K562 (cell line): ENCODE data around the gene ZNF618.

Experiments
- CTCF ChIP-seq, 3 experiments: IDR thresholded peaks in 2 of 3; conservative IDR thresholded peaks in 1 of 3; 2 replicates each; pipeline ENCODE4 v1.5.1; 2011 to 2012; ENCODE audit warnings: low read length in 3 of 3, mild to moderate bottlenecking in 3 of 3, control low read depth in 2 of 3, improper control_type of control experiment in 1 of 3, inconsistent platforms in 1 of 3, low read depth in 1 of 3, mixed read lengths in 1 of 3, moderate library complexity in 1 of 3; ENCODE audit not compliant: insufficient read depth in 2 of 3
- HOMEZ ChIP-seq: fragments of 250-450 bp; sonication (Bioruptor Pico); IDR thresholded peaks from 2 replicates; pipeline ENCODE4 v1.4.0; 2020; ENCODE audit warnings: mild to moderate bottlenecking, moderate library complexity
- KLF16 ChIP-seq: IDR thresholded peaks from 2 replicates; pipeline ENCODE4 v1.6.1; 2016; ENCODE audit warnings: antibody characterized with exemption

GRCh38 chr9:114035221-114035844 is 159.2 kb downstream of the ZNF618 start:
- TF ChIP-seq KLF16 (no peak), CTCF (IDR thresholded peaks at IDR 0.05 in 2 of 3, conservative IDR thresholded peaks at IDR 0.05 in 1 of 3; ENCODE audit: insufficient read depth in 2 of 3, low read depth in 1 of 3, low read length in 3 of 3) (no peak), HOMEZ (CRISPR knock-in tag) (no peak)
